DND-41 (cell line): ENCODE measurements around the gene CHD6.

Experiments
- EZH2 ChIP-seq: IDR thresholded peaks from 3 replicates; pipeline ENCODE4 v1.6.1; 2012; ENCODE audit warnings: borderline replicate concordance, low read depth, mild to moderate bottlenecking, moderate library complexity, low read length, inconsistent platforms; ENCODE audit not compliant: severe bottlenecking
- TF ChIP-seq, protein P1 (sequence below): IDR thresholded peaks from 2 replicates; pipeline ENCODE4 v1.5.1; 2012; ENCODE audit warnings: borderline replicate concordance, low read length, moderate library complexity, mild to moderate bottlenecking; ENCODE audit not compliant: poor library complexity, severe bottlenecking; ENCODE audit errors: extremely low read depth

DNA sequence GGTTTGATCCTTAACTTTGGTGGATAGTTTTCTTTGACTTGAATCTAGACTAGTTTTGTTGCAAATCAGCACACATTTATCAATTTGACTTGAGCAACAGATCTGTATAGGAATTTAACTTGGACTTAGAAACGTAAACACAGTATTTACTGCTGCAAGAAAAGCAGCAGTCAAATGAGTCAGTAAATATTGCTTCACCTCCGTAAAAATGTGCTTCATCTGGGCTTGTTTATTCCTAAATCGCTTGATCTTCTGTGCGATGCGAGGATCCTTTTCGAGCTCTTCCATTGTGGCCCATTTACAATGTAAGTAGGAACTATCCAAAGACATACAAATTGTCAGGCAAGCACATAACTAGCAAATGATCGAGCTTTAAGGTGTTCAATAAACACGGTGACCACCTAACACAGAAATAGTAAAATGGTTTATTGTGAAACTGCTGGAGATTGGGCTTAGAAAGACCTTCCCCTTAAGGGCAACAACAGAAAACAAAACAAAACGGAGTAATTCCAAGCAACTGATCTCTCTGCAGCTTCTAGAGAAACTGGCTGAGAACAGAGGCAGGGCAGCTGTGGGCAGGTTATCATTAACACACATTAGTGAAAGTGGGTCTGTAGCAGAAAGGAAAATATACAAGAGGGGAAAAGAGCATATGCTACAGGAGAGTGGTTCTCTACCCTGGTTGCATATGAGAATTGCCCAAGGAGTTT is 120.8 kb downstream of the CHD6 start:
- TF ChIP-seq EZH2 = no peak
- TF ChIP-seq, protein P1, sequence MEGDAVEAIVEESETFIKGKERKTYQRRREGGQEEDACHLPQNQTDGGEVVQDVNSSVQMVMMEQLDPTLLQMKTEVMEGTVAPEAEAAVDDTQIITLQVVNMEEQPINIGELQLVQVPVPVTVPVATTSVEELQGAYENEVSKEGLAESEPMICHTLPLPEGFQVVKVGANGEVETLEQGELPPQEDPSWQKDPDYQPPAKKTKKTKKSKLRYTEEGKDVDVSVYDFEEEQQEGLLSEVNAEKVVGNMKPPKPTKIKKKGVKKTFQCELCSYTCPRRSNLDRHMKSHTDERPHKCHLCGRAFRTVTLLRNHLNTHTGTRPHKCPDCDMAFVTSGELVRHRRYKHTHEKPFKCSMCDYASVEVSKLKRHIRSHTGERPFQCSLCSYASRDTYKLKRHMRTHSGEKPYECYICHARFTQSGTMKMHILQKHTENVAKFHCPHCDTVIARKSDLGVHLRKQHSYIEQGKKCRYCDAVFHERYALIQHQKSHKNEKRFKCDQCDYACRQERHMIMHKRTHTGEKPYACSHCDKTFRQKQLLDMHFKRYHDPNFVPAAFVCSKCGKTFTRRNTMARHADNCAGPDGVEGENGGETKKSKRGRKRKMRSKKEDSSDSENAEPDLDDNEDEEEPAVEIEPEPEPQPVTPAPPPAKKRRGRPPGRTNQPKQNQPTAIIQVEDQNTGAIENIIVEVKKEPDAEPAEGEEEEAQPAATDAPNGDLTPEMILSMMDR = no peak
